ENCODE results near the gene SSBP2.

DNA sequence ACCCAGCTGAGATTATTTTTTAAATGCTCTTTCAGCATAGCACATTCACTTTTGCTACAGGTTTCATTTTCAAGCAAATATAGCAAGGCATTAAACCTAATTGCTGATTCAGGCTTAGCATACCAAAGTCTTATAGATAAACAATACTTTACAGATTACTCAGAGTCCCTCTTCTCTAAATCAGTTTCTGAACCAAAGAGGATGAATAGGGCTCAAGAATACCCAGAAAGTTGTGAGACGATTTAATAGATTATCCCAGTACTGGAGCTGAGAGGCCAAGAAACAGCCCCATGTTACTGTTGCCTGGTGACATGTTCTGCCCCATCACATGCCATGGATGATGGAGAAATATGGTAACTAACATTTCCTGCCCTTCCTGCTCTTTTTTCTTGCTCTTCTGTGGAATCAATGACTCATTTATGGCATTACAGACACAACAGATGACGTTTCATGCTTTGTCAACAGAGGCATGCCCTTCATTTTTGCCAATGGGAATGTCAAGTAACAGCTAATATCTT, 18.1 kb upstream of the SSBP2 start:
- TF ChIP-seq, protein P1, sequence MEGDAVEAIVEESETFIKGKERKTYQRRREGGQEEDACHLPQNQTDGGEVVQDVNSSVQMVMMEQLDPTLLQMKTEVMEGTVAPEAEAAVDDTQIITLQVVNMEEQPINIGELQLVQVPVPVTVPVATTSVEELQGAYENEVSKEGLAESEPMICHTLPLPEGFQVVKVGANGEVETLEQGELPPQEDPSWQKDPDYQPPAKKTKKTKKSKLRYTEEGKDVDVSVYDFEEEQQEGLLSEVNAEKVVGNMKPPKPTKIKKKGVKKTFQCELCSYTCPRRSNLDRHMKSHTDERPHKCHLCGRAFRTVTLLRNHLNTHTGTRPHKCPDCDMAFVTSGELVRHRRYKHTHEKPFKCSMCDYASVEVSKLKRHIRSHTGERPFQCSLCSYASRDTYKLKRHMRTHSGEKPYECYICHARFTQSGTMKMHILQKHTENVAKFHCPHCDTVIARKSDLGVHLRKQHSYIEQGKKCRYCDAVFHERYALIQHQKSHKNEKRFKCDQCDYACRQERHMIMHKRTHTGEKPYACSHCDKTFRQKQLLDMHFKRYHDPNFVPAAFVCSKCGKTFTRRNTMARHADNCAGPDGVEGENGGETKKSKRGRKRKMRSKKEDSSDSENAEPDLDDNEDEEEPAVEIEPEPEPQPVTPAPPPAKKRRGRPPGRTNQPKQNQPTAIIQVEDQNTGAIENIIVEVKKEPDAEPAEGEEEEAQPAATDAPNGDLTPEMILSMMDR (IDR thresholded peaks at IDR 0.05): no peak
- no peak for TF ChIP-seq POLR2A (IDR thresholded peaks at IDR 0.05)
